K562 (cell line): ENCODE results near the gene TBXA2R. TPM values are rescaled to one million over a fixed set of nuclear protein-coding genes. Genes with fewer than 3 reads are reported as not detected.

Experiments used
- ATAC-seq: fragments of 200-7000 bp; cut with Tn5 transposase; 3 replicates; pipeline ENCODE4 v1.9.1; 2020; ENCODE audit warnings: moderate library complexity
- BruUV-seq: library from RNA; stranded (reverse); fragments of 400-500 nt; replicated peaks from 2 replicates; lab custom pipeline; 2021; lab: Mats Ljungman, UMichigan
- CTCF ChIA-PET: fragments of 300-600 bp; formaldehyde crosslinking; extraction: SDS; loops from one replicate; lab custom pipeline; 2021; ENCODE audit warnings: low intra/inter-chr PET ratio; lab: Yijun Ruan, JAX
- POLR2A ChIA-PET: fragments of 300-600, 350-650 bp; sonication (Branson Sonifier 250); formaldehyde crosslinking; extraction: SDS; loops from one replicate; lab custom pipeline; 2021; ENCODE audit warnings: antibody characterized with exemption, inconsistent platforms; lab: Yijun Ruan, JAX
- DNase-seq, 4 experiments: peaks; one replicate each; pipeline versions ENCODE4 v3.0.0 to v3.0.0-alpha.2; 2011 to 2018; ENCODE audit warnings: low spot score in 3 of 4, mixed read lengths in 3 of 4; ENCODE audit errors: extremely low read depth in 1 of 4
- FAIRE-seq: peaks from 2 replicates; lab custom pipeline; 2011; peaks lifted over from hg19 to GRCh38; lab: Jason Lieb, UNC
- H2AFZ ChIP-seq: 2 replicates; pipeline ENCODE4 v1.6.0; 2011; ENCODE audit warnings: low read depth, low read length, control low read depth, inconsistent platforms
- H3K27ac ChIP-seq: fragments of 200-600 bp; 3 replicates; pipeline ENCODE4 v1.8.0; 2011; ENCODE audit warnings: low read depth, mild to moderate bottlenecking, control low read depth, inconsistent platforms, low read length, moderate library complexity, mixed read lengths; ENCODE audit errors: extremely low read depth
- H3K27me3 ChIP-seq, 2 experiments: fragments of 300-600 bp in 1 of 2; 2 replicates in 1 of 2; 3 replicates in 1 of 2; pipeline versions ENCODE4 v1.6.0 to v1.8.0; 2011; ENCODE audit warnings: inconsistent platforms in 2 of 2, low read length in 2 of 2, mild to moderate bottlenecking in 1 of 2, mixed read lengths in 1 of 2, moderate library complexity in 1 of 2; ENCODE audit not compliant: control insufficient read depth in 2 of 2, insufficient read depth in 2 of 2
- H3K36me3 ChIP-seq: fragments of 300-600 bp; 3 replicates; pipeline ENCODE4 v1.8.0; 2011; ENCODE audit warnings: mild to moderate bottlenecking, low read length, inconsistent platforms; ENCODE audit not compliant: control insufficient read depth, insufficient read depth
- H3K4me1 ChIP-seq, 2 experiments: fragments of 200-600 bp in 1 of 2; replicated peaks in 1 of 2; 2 replicates in 1 of 2; 3 replicates in 1 of 2; pipeline versions ENCODE4 v1.5.1 to v1.8.0; 2011; ENCODE audit warnings: inconsistent platforms in 2 of 2, low read length in 2 of 2, mild to moderate bottlenecking in 1 of 2, mixed read lengths in 1 of 2, moderate library complexity in 1 of 2; ENCODE audit not compliant: control insufficient read depth in 2 of 2, insufficient read depth in 2 of 2
- H3K4me2 ChIP-seq: 2 replicates; pipeline ENCODE4 v1.6.1; 2011; ENCODE audit warnings: low read length, control low read depth, inconsistent platforms, mixed read lengths; ENCODE audit not compliant: insufficient read depth
- H3K4me3 ChIP-seq: fragments of 200-600 bp; sonication (generic), shearing (Covaris generic); 2 replicates; pipeline ENCODE4 v1.5.1; 2016; ENCODE audit warnings: control low read depth, inconsistent platforms
- H3K79me2 ChIP-seq: fragments of 200-600 bp; 3 replicates; pipeline ENCODE4 v1.8.0; 2011; ENCODE audit warnings: low read length, inconsistent platforms; ENCODE audit not compliant: control insufficient read depth, insufficient read depth
- H3K9ac ChIP-seq, 2 experiments: 2 replicates each; pipeline versions ENCODE4 v1.6.0 to v1.6.1; 2011; ENCODE audit warnings: low read depth in 2 of 2, low read length in 2 of 2, control low read depth in 1 of 2, inconsistent platforms in 1 of 2, mild to moderate bottlenecking in 1 of 2, mixed read lengths in 1 of 2; ENCODE audit not compliant: insufficient read depth in 1 of 2
- H3K9me1 ChIP-seq: one replicate; pipeline ENCODE4 v1.6.0; 2011; ENCODE audit warnings: inconsistent platforms, mild to moderate bottlenecking, low read length, moderate library complexity; ENCODE audit not compliant: control insufficient read depth, insufficient read depth
- H3K9me3 ChIP-seq: replicated peaks from 2 replicates; pipeline ENCODE4 v1.5.1; 2011; ENCODE audit warnings: low read depth, low read length, inconsistent platforms; ENCODE audit not compliant: control insufficient read depth, insufficient read depth
- H4K20me1 ChIP-seq: replicated peaks from 2 replicates; pipeline ENCODE4 v1.6.1; 2011; ENCODE audit warnings: low read length, inconsistent platforms, mixed read lengths; ENCODE audit not compliant: control insufficient read depth, insufficient read depth
- ATF2 ChIP-seq: sonication (generic); formaldehyde crosslinking; IDR thresholded peaks from 2 replicates; pipeline ENCODE4 v1.8.1; 2022; ENCODE audit warnings: missing genetic modification reagents
- GTF2E2 ChIP-seq: fragments of 200-800 bp; sonication (Bioruptor generic); IDR thresholded peaks from 2 replicates; pipeline ENCODE4 v1.6.1; 2016; ENCODE audit warnings: missing genetic modification characterization, missing compliant biosample characterization
- NBN ChIP-seq: fragments of 450-650 bp; IDR thresholded peaks from 2 replicates; pipeline ENCODE4 v1.6.1; 2016; ENCODE audit warnings: low read depth, mild to moderate bottlenecking
- ZNF347 ChIP-seq: fragments of 450-650 bp; formaldehyde crosslinking; IDR thresholded peaks from 2 replicates; pipeline ENCODE4 v1.4.0; 2020; ENCODE audit warnings: low read depth, mild to moderate bottlenecking, moderate library complexity
- WGBS: fragments of 100-300 bp; shearing (Covaris generic); methylation state at CpG from one replicate; pipeline ENCODE4 v1.1.6; 2016; ENCODE audit warnings: low coverage, mixed read lengths; ENCODE audit not compliant: insufficient coverage; ENCODE audit errors: missing lambda C conversion rate; 5-methylcytosine and 5-hydroxymethylcytosine counted together
- in situ Hi-C: fragments of 300-500 bp; cut with MboI; formaldehyde crosslinking; loops from 4 replicates; pipeline ENCODE4 v1.15.0; 2018; ENCODE audit warnings: inconsistent platforms, mixed read lengths
- intact Hi-C: fragments of 100-400 bp; cut with micrococcal nuclease; formaldehyde crosslinking; loops from 2 replicates; pipeline ENCODE4 v1.14.2; 2022
- polyA plus RNA-seq, 8 experiments: library from polyadenylated mRNA; depleted of rRNA in 4 of 8; stranded (reverse) in 5 of 8; unstranded in 3 of 8; fragments of >200 nt; fragmentation: Nextera tagmentation in 2 of 8; fragmentation: Illumina TruSeq in 1 of 8; extraction: Ambion mirVana in 2 of 8; extraction: Trizol in 1 of 8; gene quantifications; 2 replicates each; pipeline versions ENCODE4 v1.2.1 to v1.2.3, GENCODE V29; 2011 to 2014; ENCODE audit warnings: inconsistent platforms in 1 of 8, missing spikeins in 1 of 8
- total RNA-seq, 7 experiments: library from RNA; depleted of rRNA in 6 of 7; stranded (reverse); fragments of >200 nt in 6 of 7; fragmentation: Illumina TruSeq in 2 of 7; extraction: Trizol in 2 of 7; gene quantifications; 2 replicates each; pipeline versions ENCODE4 v1.2.1 to v1.2.3, GENCODE V29; 2011 to 2021; ENCODE audit warnings: low replicate concordance in 1 of 7
- TF ChIP-seq, protein P1 (sequence below): fragments of 450-650 bp; IDR thresholded peaks from 2 replicates; pipeline ENCODE4 v1.6.1; 2018; ENCODE audit not compliant: partially characterized antibody
- TF ChIP-seq, protein P2 (sequence below): sonication (generic); formaldehyde crosslinking; IDR thresholded peaks from 2 replicates; pipeline ENCODE4 v1.8.0; 2022; ENCODE audit warnings: mild to moderate bottlenecking, low read depth, missing genetic modification reagents

Gene TBXA2R
- total and polyA plus RNA-seq, 9 of the 15 experiments (the other 6 are each of a cell fraction or from before 2014, with no cell fraction given): 1.5 to 24.0 (median 2.8) TPM

DNA sequence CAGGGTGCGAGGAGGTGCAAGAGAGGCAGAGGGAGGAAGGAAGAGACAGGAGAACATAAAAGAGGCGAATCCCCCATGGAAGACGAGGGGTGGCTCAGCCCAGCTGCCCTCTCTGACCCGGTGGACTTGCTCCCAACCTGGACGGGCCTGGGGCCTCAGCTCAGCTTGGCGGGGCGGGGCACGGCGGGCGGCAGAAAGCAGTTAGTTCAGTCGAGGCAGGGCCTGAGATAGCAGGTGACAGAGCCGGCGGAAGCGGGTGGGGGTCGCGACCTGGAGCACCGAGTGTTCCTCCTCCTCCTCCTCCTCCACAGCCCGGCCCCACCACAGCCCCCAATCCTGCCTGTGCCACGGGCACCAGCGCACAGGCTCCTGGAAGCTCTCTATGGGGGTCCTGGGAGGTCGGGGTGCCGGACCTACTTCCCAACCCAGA is 26.9 kb upstream of the TBXA2R start:
- 84% methylated on average over 10 of the region's 22 CpGs for WGBS
- no peaks in the 10 kb centered on the region for H3K9me1 ChIP-seq
- peaks cover 0 to 54% of the 10 kb centered on the region in 2 experiments; a peak in 2 of 5 replicates for H3K4me1 ChIP-seq
- no TSS peak for BruUV-seq
- intact Hi-C loops (no loop called here), in situ Hi-C loops (no loop called here)
- POLR2A ChIA-PET: interaction anchor here (0.6 kb wide), 1 partner anchor 106 kb away, joined by 3 read pairs; no protein-coding TSS in a partner anchor
- H3K36me3 ChIP-seq: peaks cover 29% of the 10 kb centered on the region; the same call in 1 of the 3 replicates
- H3K79me2 ChIP-seq: no peaks in the 10 kb centered on the region
- H3K9ac ChIP-seq: no peak overlapping the region
- ATAC-seq (no peak), DNase-seq (no peak), FAIRE-seq (no peak)
- TF ChIP-seq ZNF347 (CRISPR knock-in tag) (no peak), GTF2E2 (tag) (no peak), ATF2 (CRISPR knock-in tag) (no peak), NBN (no peak)
- TF ChIP-seq, protein P1, sequence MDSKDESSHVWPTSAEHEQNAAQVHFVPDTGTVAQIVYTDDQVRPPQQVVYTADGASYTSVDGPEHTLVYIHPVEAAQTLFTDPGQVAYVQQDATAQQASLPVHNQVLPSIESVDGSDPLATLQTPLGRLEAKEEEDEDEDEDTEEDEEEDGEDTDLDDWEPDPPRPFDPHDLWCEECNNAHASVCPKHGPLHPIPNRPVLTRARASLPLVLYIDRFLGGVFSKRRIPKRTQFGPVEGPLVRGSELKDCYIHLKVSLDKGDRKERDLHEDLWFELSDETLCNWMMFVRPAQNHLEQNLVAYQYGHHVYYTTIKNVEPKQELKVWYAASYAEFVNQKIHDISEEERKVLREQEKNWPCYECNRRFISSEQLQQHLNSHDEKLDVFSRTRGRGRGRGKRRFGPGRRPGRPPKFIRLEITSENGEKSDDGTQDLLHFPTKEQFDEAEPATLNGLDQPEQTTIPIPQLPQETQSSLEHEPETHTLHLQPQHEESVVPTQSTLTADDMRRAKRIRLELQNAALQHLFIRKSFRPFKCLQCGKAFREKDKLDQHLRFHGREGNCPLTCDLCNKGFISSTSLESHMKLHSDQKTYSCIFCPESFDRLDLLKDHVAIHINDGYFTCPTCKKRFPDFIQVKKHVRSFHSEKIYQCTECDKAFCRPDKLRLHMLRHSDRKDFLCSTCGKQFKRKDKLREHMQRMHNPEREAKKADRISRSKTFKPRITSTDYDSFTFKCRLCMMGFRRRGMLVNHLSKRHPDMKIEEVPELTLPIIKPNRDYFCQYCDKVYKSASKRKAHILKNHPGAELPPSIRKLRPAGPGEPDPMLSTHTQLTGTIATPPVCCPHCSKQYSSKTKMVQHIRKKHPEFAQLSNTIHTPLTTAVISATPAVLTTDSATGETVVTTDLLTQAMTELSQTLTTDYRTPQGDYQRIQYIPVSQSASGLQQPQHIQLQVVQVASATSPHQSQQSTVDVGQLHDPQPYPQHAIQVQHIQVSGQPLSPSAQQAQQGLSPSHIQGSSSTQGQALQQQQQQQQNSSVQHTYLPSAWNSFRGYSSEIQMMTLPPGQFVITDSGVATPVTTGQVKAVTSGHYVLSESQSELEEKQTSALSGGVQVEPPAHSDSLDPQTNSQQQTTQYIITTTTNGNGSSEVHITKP: no peak
- TF ChIP-seq, protein P2, sequence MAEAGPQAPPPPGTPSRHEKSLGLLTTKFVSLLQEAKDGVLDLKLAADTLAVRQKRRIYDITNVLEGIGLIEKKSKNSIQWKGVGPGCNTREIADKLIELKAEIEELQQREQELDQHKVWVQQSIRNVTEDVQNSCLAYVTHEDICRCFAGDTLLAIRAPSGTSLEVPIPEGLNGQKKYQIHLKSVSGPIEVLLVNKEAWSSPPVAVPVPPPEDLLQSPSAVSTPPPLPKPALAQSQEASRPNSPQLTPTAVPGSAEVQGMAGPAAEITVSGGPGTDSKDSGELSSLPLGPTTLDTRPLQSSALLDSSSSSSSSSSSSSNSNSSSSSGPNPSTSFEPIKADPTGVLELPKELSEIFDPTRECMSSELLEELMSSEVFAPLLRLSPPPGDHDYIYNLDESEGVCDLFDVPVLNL (CRISPR knock-in tag): no peak
- H3K27ac ChIP-seq: no peak overlapping the region
- CTCF ChIA-PET: no interaction called here
- H3K4me2 ChIP-seq: no peak overlapping the region
- H3K4me3 ChIP-seq: no peak overlapping the region
- no peaks in the 10 kb centered on the region for H3K9me3 ChIP-seq
- no peak overlapping the region for H2AFZ ChIP-seq
- no peaks in the 10 kb centered on the region for H3K27me3 ChIP-seq
- no peaks in the 10 kb centered on the region for H4K20me1 ChIP-seq
